Brain microvascular endothelial cell (primary cell): Measurements from ENCODE around the gene AZU1.

Experiments
- DNase-seq: peaks from one replicate; pipeline ENCODE4 v3.0.0-alpha.2; 2020
- H3K27ac ChIP-seq: fragments of 250-450 bp; sonication (Bioruptor Pico); 2 replicates; pipeline ENCODE4 v1.5.1; 2020; ENCODE audit warnings: mild to moderate bottlenecking, moderate library complexity
- H3K27me3 ChIP-seq: fragments of 250-450 bp; sonication (Bioruptor Pico); replicated peaks from 2 replicates; pipeline ENCODE4 v1.5.1; 2020; ENCODE audit warnings: mild to moderate bottlenecking
- H3K36me3 ChIP-seq: fragments of 250-450 bp; sonication (Bioruptor Pico); replicated peaks from 2 replicates; pipeline ENCODE4 v1.5.1; 2020; ENCODE audit warnings: mild to moderate bottlenecking
- H3K4me3 ChIP-seq: 2 replicates; pipeline ENCODE4 v1.5.1; 2011; ENCODE audit warnings: low read depth, mild to moderate bottlenecking, control low read depth, low read length, moderate library complexity
- in situ Hi-C: cut with HindIII; loops from 2 replicates; pipeline ENCODE4 v1.10.0; 2017; ENCODE audit warnings: low sequenced_read_pairs, low pct_ligation_motif_present
- TF ChIP-seq, protein P1 (sequence below): IDR thresholded peaks from 2 replicates; pipeline ENCODE4 v1.5.1; 2011; ENCODE audit warnings: low read depth, mild to moderate bottlenecking, moderate library complexity, low read length, control low read depth, inconsistent platforms; ENCODE audit errors: missing control alignments

The AZU1 gene

DNA sequence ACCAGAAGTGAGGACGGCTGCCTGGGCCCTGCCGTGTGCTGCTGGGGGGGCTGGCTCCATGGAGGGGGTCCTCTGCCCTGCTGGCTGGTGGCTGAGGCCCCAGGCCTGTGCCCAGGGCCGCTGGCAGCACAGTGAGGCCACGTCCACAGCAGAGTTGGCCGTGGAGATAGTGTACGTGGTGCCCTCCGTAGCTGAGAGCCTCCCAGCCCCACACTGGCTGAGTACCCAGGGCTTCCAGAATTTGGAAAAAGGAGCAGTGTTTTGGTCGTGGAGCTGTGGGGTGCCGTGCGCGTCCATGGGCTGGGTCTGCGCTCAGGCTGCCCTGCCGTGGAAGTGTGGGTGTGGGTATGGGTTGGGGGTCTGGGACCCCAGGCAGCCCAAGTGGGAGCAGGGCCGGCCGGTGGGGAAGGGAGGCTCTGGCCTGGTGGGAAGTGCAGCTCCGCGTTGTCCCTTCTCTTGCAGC is 24.5 kb upstream of the AZU1 start:
- Histone ChIP-seq H3K27ac (no peak overlapping the region), H3K36me3 (peaks cover 87% of the 10 kb centered on the region), H3K4me3 (no peak overlapping the region), H3K27me3 (no peaks in the 10 kb centered on the region)
- TF ChIP-seq, protein P1, sequence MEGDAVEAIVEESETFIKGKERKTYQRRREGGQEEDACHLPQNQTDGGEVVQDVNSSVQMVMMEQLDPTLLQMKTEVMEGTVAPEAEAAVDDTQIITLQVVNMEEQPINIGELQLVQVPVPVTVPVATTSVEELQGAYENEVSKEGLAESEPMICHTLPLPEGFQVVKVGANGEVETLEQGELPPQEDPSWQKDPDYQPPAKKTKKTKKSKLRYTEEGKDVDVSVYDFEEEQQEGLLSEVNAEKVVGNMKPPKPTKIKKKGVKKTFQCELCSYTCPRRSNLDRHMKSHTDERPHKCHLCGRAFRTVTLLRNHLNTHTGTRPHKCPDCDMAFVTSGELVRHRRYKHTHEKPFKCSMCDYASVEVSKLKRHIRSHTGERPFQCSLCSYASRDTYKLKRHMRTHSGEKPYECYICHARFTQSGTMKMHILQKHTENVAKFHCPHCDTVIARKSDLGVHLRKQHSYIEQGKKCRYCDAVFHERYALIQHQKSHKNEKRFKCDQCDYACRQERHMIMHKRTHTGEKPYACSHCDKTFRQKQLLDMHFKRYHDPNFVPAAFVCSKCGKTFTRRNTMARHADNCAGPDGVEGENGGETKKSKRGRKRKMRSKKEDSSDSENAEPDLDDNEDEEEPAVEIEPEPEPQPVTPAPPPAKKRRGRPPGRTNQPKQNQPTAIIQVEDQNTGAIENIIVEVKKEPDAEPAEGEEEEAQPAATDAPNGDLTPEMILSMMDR: no peak
- in situ Hi-C loops: no loop called here
- DNase-seq: no peak

DNA sequence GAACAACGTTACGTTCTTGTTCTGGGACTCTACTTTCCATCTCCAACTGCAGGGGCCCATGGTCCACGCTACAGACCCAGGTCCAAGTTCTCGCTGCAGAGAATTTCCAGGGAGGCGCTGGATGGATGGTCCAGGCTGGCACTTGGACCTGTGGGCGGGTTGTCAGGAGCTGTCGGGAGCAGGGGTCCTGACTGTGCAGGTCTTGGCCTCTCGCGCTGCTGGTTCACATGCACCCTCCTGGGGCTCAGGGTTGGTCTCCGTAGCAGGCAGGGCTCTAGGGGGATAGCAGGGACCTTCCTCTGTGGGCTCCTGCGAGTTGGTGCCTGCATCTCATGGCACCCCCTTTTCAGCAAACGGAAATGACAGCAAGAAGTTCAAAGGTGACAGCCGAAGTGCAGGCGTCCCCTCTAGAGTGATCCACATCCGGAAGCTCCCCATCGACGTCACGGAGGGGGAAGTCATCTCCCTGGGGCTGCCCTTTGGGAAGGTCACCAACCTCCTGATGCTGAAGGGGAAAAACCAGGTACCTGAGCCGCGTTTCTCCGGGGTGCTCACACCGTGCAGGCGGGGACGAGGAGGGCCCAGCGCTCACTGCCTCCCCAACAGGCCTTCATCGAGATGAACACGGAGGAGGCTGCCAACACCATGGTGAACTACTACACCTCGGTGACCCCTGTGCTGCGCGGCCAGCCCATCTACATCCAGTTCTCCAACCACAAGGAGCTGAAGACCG is 23.8 kb upstream of the AZU1 start:
- Histone ChIP-seq H3K4me3 (no peak overlapping the region), H3K27me3 (no peaks in the 10 kb centered on the region), H3K27ac (no peak overlapping the region), H3K36me3 (peaks cover 89% of the 10 kb centered on the region)
- in situ Hi-C loops: no loop called here
- TF ChIP-seq, protein P1: no peak
- DNase-seq: no peak

GRCh38 chr19:804419-805165 is 23.0 kb upstream of the AZU1 start:
- TF ChIP-seq, protein P1: no peak
- Histone ChIP-seq H3K4me3 (no peak overlapping the region), H3K27me3 (no peaks in the 10 kb centered on the region), H3K27ac (no peak overlapping the region), H3K36me3 (peaks cover 92% of the 10 kb centered on the region)
- no peak for DNase-seq
- in situ Hi-C loops: no loop called here

- TF ChIP-seq, protein P1: no peak
- Histone ChIP-seq H3K27me3 (no peaks in the 10 kb centered on the region), H3K36me3 (peaks cover 92% of the 10 kb centered on the region), H3K27ac (no peak overlapping the region), H3K4me3 (no peak overlapping the region)
- no peak for DNase-seq
- in situ Hi-C loops: no loop called here
Observed at GRCh38 chr19:805166-805551, 22.5 kb upstream of the AZU1 start.

DNA sequence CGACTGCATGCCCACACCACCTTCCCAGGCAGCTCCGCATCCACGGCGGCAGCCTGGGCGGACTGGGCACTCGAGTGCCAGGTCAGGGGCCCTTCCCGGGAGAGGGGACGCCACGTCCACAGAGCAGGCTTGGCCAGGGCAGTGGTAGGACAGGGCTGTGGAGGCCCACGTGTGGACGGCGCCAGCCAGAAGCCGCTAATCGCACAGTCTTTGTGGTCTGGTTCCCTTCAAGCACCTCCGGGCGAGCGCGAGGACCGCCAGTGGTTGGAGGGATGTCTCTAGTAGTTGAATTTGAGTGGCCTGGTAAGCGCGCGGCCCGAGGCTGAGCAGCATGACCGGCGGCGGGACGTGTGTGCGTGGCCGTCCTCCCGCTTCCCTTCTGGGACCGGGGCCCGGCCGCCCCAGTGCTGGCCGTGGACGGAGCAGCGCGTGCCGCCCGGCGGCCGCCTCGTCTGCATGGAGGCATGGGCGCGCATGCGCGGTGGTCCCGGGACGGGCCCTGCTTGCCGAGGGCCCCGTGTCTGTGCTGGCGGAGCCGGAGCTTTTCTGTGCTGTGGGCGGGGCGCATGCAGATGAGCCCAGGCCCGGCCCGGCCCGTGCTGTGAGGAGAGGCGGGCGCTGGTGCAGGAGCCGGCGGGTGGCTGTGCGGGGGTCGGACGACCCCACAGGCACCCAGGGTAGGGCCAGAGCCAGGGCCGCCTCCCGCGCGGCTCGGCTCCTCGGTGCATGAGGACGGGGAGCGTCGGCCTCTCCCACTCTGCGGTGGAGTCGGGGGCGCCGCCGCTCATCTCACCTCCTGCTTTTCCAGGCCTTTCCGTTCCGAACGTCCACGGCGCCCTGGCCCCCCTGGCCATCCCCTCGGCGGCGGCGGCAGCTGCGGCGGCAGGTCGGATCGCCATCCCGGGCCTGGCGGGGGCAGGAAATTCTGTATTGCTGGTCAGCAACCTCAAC is 21.8 kb upstream of the AZU1 start:
- H3K27me3 ChIP-seq: no peaks in the 10 kb centered on the region
- no peak for DNase-seq
- in situ Hi-C loops: no loop called here
- no peak overlapping the region for H3K4me3 ChIP-seq
- H3K27ac ChIP-seq: no peak overlapping the region
- TF ChIP-seq, protein P1: no peak
- H3K36me3 ChIP-seq: peaks cover 92% of the 10 kb centered on the region
